22Rv1 (cell line): Measurements from ENCODE around the gene TRIOBP.

Experiments
- H3K27ac ChIP-seq: fragments of 450-650 bp; 2 replicates; pipeline ENCODE4 v1.5.1; 2017
- CTCF ChIP-seq: fragments of 450-650 bp; IDR thresholded peaks from 2 replicates; pipeline ENCODE4 v1.5.1; 2017; ENCODE audit warnings: mild to moderate bottlenecking
- ZFX ChIP-seq: fragments of 450-650 bp; IDR thresholded peaks from 2 replicates; pipeline ENCODE4 v1.6.1; 2017; ENCODE audit warnings: antibody characterized with exemption, borderline replicate concordance

TRIOBP gene

GRCh38 chr22:37747080-37747714 is 50.3 kb downstream of the TRIOBP start:
- H3K27ac ChIP-seq, result peak overlapping the region; percentile 87

GRCh38 chr22:37747715-37748100 is 50.9 kb downstream of the TRIOBP start:
- H3K27ac ChIP-seq, result peak overlapping the region; percentile 87
- TF ChIP-seq CTCF (no peak), ZFX (no peak)

More at GRCh38 chr22:37747080-37747714, 50.3 kb downstream of the TRIOBP start:
- TF ChIP-seq ZFX, result no peak
- no peak for TF ChIP-seq CTCF

GRCh38 chr22:37748659-37749058 is 51.8 kb downstream of the TRIOBP start:
- H3K27ac ChIP-seq, result peak overlapping the region; percentile 87; the same call in 1 of the 2 replicates
- TF ChIP-seq ZFX (no peak), CTCF (no peak)

GRCh38 chr22:37749226-37749625 is 52.4 kb downstream of the TRIOBP start:
- no peak overlapping the region for H3K27ac ChIP-seq
- TF ChIP-seq CTCF (no peak), ZFX (no peak)

GRCh38 chr22:37749831-37750595 is 53.2 kb downstream of the TRIOBP start:
- H3K27ac ChIP-seq, result no peak overlapping the region
- TF ChIP-seq ZFX, result no peak
- no peak for TF ChIP-seq CTCF

GRCh38 chr22:37750596-37751162 is 53.8 kb downstream of the TRIOBP start:
- H3K27ac ChIP-seq, result no peak overlapping the region
- no peak for TF ChIP-seq CTCF
- TF ChIP-seq ZFX, result no peak
